HCT116 (cell line): Measurements from ENCODE around the gene HIGD1A.

Experiments
- CTCF ChIP-seq, 3 experiments: fragments of 200-600 bp in 1 of 3; sonication (generic) in 1 of 3; IDR thresholded peaks in 2 of 3; conservative IDR thresholded peaks in 1 of 3; 2 replicates each; pipeline ENCODE4 v1.5.1; 2012 to 2017; ENCODE audit warnings: low read depth in 2 of 3, low read length in 2 of 3, antibody characterized with exemption in 1 of 3, borderline replicate concordance in 1 of 3, control low read depth in 1 of 3, mild to moderate bottlenecking in 1 of 3, mixed read lengths in 1 of 3, mixed run types in 1 of 3, moderate library complexity in 1 of 3; ENCODE audit not compliant: insufficient read depth in 1 of 3
- EZH2phosphoT487 ChIP-seq: fragments of 200-600 bp; IDR thresholded peaks from 2 replicates; pipeline ENCODE4 v1.6.1; 2018; ENCODE audit warnings: antibody characterized with exemption, borderline replicate concordance
- POLR2AphosphoS5 ChIP-seq: IDR thresholded peaks from 2 replicates; pipeline ENCODE4 v1.6.1; 2011; ENCODE audit warnings: mild to moderate bottlenecking, low read depth, low read length, moderate library complexity
- SP1 ChIP-seq: IDR thresholded peaks from 2 replicates; pipeline ENCODE4 v1.6.1; 2012; ENCODE audit warnings: low read depth

- TF ChIP-seq SP1 (no peak), CTCF (IDR thresholded peaks at IDR 0.05 in 2 of 3, conservative IDR thresholded peaks at IDR 0.05 in 1 of 3; ENCODE audit: borderline replicate concordance in 1 of 3, insufficient read depth in 1 of 3, low read depth in 2 of 3, low read length in 2 of 3) (no peak), EZH2phosphoT487 (no peak), POLR2AphosphoS5 (no peak)
Observed at GRCh38 chr3:42803414-42804105, 730 bp downstream of the HIGD1A start.
